NCI-H524 (cell line): ENCODE results near the gene CTU2.
A peak's percentile ranks its signal among the peaks of the same experiment; 100 is the strongest.

Experiments
- DNase-seq, 2 experiments: peaks; one replicate each; lab custom pipeline; 2025; lab: John Stamatoyannopoulos, UW

Gene CTU2

DNA sequence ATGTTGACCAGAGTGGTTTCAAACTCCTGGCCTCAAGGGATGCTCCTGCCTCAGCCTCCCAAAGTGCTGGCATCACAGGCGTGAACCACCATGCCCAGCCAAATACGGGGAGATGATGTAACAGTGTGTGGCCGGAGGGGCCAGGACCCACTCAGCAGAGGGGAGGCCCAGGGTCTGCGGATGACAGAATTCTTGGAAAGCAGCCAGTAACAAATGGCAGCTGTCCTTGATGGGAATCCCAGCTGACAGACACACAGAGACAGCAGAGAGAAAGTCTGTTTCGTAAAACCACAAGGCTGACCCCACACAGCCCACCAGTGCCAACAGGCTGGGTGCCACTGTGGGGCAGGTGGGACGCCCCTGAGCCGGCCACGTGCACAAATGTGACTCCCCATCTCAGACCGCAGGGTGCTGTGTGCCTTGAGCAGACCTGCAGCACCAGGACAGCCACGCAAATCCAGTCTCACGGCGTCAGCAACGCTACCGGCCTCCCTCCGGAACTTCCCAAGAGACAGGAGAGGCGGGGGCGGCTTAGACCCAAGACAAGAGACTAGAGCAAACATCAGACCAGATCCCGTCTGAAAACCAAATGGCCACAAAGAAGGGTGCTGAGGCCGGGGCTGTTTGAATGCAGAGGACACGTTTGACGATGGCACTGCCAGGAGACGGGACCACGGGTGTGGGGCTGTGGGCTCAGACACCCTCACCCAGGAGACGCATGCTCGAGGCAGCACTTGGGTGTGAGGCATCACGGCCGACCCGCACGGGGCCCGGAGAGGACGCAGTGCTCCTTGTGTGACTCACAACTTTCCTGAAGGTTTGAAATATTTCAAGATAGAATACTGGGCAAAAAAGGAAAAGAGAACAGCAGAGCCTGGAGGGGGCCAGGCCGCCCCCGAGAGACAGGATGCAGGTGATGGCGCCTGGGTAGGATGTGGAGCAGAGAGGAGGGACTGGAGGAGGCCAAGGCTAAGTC lies 24.6 kb downstream of the CTU2 start:
- DNase-seq, result peak in 1 of 2 experiments; percentile 25

DNA sequence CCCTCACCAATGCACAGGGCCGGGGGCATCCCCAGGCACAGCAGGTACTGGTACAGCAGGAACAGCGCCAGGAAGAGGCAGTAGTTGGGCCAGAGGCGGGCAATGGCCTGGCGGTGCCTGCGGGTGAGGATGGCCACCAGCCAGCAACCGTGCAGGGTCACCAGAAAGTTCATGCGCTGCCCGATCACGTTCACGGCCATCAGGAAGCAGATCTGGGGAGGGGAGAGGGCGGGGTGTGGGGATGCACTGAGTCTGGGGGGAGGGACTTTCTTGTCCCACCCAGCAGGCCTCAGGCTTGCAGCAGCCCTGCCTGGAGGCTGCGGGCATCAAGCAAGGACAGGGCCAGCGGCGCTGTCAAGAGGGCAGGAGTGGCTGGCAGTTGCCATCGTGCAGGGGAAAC lies 25.4 kb downstream of the CTU2 start:
- no peak for DNase-seq

DNA sequence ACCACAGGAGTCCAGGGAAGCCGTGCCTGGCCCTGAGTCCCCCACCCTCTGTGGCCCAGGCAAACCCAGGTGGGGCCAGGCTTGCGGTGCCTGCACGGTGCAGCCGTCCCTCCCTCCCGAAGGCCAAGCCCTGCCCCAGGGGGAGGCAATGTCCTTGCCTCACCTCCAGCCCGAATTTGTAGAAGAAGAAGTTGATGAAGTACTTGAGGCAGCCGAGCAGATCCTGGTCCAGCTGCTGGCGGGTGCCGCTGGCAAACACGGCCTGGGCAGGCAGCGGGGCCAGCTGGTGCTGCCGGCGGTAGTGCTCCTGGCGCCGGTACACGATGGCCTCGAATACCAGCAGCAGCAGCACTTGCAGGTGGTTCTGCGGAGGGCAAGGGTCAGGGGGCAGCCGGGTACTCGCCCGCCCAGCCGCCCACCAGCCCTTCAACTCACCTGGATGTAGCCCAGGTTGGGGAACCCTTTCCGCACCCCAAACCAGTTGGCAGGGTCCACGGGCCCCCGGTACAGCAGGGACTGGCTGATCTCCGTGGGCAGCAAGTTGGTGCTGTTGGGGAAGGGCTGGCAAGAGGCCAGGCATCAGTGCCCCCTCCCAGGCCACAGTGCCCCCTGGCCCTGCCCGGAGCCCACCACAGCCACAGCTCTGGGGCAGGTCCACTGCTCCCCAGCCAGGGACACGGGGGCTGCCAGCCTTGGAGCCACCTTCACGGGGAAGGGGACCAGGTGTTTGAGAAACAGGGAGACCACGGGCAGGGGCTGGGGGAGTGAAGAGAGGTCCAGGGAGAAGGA lies 26.1 kb downstream of the CTU2 start:
- peak; percentile 46 to 81 for DNase-seq

DNA sequence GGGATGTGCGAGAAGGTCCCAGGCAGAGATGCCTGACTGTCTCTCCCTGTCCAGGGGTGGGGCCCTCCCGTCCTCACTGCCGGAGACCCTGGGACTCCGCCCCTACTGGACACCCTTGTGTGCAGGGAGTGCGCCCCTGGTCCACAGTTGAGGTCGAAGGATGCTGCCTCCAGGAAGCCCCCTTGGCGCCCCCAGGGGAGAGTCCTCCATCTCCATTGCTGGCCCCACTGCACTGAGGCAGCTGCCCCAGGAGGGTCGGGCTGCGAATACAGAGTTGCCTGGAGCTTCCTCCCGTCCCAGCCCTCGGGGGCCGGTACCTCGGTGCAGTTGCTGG lies 26.6 kb downstream of the CTU2 start:
- DNase-seq, result no peak

DNA sequence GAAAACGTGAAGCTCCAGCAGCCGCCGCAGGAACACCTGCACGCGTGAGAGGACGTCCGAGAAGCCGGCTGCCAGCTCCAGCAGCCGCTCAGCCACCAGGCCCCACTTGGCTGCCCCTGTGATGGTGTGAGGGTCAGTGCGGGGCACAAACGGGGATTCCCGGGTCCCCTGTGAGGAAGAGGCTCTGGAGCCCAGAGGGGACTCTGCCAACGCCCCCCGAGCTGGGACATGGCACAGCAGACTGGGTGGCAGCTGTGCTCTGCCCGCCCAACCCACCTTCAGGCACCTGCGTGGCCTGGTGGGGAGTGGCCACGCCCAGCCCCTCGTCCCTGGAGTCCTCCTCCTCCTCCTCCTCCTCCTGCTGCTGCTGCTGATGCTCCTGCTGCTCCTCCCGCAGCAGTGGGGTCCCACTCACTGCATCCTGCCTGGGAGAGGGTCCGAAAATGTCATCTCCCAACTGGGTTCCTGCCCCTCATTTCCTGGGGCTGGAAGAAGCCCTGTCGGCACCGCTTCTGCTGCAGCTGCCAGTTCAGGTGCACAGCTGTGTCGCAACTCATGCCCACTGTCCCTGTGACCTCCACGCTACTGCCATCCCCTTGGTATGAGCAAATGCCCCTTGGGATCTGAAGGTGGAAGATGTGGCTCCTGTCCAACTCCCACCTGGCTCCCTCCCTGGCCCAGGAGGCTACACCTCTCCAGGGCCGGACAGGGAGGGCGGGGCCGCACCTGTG lies 27.5 kb downstream of the CTU2 start:
- no peak for DNase-seq

DNA sequence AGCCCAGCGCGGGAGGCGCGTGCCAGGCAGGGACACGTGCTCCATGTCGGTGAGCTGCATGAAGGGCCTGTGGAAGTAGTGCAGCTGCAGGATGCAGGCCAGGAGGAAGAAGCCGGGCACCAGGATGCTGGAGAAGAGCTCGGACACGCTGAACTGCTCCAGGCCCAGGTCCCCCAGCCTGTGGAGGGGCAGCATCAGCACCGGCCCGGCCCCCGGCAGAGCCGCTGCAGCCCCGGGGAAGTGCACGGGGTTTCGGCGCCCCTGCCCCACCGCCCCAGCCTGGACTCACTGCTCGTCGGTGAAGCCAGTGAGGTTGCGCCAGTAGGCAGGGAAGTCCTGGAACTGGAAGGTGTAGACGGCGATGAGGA lies 28.0 kb downstream of the CTU2 start:
- DNase-seq, result no peak

DNA sequence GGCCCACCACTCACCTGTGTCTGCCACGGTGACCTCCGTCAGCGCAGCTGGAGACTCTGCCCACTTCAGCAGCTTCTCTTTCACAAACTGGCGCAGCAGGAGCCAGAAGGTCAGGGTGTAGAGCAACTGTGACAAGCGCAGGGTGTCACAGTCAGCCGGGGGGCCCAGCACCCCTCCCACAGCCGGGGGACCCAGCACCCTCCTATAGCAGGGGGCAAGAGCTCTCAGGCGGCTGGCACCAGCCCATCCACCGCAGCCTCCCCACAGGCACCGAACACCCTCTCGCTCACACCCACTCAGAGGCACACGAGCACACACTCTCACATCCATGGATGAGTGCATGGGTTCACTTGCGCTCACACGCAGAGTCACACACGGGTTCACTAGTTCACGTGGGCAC lies 28.8 kb downstream of the CTU2 start:
- DNase-seq, result no peak

DNA sequence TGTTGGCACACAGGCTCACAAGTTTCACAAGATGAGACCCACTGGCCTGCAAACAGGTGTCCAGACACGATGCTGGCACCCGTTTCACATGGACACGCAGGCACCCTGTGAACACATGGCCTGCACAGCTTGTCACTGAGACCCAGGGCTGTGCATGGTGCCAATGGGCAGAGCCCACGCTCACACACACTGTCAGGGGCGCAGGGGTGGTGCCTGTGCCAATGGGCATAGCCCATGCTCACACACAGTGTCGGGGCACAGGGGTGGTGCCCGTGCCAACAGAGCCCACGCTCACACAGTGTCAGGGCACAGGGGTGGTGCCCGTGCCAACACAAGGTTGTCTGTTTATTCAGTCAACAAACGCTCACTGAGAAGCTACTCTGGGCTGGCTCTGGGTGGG lies 29.3 kb downstream of the CTU2 start:
- no peak for DNase-seq

DNA sequence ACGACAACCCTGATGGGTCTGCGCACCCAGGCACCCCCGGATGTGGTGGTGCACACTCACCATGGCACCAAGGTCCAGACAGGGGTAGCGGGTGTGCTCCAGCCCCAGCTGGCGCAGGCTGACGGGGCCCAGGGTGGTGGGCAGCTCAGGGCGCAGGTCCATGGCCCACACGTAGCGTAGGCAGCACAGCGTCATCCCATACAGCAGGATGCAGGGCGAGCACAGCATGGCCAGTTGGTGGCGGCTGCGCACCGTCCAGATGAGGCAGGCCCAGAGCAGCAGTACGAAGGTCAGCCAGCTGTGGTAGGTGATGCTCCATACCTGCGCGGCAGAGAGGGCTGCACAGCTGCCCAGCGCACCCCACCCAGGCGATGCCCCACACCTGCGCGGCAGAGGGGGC lies 29.8 kb downstream of the CTU2 start:
- DNase-seq, result no peak

DNA sequence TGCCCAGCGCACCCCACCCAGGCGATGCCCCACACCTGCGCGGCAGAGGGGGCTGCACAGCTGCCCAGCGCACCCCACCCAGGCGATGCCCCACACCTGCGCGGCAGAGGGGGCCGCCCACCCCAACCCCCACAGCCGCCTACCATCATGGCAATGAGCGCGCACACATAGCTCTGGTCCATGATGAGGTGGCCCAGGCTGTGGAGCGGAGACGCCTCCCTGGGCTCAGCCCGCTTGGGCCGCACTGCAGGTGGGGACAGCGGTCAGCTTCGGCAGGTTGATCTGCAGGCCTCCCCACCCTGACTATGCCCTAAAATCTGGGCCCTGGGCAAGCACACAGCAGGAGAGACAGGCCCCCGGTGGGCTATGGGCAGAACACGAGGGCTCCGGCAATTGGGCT lies 30.2 kb downstream of the CTU2 start:
- DNase-seq, result no peak

DNA sequence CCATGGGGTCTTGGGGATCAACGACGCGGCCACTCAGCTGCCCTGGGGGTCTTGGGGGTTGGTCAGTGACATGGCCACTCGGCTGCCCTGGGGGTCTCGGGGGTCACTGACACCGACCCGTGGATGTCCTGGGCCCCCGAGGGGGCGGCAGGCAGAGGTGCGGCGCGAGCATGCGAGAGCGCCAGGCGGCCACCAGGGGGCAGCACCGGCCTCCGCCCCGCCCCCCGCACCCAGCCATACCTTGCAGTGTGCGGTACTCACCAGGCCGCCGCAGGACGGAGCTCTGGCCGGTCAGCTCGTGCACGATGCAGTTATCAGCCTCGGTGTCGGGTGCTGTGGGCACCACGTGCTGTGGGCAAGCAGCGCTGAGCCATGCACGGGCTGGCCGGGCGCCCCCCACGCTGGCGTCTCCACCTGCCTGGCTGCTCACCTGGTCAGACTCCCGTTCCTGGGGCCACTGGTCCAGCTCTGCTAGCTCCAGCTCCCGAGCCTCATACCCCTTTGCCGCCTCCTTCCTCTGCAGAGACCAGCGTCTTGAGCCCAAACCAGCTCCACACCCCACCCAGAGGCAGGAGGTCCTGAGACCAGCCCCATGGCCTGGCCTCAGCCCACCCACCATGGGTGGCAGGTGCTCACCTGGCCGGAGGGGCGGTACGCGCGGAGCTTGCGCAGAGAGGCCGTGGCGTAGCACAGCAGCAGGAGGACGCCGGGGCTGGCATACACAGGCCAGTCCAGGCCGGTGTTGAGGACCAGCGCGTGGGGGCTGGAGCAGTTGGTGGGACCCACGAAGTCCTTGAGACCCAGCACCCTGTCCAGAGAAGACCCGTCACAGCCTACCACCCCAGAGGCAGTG lies 31.2 kb downstream of the CTU2 start:
- DNase-seq, result peak; percentile 55 to 78

DNA sequence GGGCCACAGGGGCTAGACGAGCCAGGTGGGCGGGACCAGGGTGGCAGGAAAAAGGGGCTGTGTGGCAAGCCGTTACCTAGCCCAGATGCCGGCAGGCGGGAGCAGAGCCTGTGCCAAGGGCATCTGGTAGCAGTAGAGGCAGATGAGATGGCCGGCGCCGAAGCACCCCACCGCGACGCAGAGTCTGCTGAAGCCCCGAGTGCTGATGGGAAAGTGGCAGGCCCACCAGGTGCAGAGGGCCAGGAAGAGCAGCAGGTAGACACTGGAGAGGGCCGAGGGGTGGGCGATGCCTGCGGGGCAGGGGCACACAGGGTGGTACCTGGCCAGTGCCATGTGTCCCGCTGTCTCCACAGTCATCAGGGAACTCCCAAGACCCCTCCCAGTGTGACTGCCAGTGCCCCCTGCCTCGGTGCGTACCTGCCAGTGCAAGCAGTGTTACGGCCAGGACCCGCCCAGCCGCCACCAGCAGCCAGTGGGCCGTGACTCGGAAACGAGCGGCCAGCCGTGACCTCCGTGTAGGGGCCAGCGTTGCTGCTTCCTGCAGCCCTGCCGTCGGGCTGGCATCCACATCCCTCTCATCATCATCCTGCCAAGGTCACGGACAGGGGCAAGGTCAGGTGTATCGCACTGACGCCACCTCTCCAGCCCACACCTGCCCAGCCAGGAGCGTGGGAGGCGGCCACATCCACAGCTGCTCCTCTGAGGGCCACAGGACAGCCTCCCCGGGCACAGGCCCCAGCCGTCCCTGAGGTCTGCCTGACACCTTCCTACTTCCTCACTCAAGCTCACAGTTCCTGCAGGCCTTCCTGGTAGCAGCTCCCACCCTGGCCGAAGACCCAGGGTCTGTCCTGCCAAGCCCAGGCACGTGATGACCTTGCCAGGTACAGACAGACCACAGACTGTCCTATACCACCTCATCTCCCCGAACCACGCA lies 32.1 kb downstream of the CTU2 start:
- DNase-seq, result no peak

DNA sequence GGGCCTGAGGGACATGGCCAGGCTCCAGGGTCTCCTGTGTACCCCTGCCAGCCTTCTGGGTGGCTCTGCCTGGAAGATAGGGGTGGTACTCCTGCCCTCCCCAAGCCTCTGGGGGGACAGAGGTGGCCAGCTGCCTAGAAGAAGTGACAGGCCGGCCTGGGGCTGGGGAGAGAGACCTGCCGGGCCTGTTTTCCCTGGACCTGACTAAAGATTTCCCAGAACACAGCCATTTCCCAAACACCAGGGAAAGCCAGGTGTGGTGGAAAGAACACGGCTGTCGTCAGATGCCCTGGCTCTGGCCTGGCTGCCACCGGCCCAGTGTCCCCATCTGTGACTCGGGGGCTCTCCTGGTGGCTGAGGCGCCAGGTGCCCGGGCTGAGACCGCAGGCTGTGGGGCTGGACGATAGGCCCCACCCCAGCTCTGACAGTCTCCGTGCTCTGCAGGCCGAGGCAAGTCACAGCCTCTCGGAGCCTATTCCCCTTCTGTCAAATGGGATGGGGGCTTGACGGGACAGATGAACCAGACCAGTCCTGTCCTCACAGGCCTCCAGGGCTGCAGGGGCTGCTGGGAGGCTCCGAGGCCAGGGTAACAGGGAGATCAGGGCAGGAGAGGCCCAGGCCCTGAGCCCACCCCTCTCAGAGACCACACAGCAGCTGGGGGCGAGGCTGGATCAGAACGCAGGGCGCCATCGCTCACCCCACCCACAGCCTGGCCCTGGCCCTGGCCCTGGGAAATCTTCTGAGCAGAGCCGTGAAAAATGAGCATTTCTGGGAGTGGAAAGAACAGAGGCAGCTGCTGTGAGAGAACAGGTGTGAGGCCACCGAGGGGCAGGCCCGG lies 33.1 kb downstream of the CTU2 start:
- no peak for DNase-seq

DNA sequence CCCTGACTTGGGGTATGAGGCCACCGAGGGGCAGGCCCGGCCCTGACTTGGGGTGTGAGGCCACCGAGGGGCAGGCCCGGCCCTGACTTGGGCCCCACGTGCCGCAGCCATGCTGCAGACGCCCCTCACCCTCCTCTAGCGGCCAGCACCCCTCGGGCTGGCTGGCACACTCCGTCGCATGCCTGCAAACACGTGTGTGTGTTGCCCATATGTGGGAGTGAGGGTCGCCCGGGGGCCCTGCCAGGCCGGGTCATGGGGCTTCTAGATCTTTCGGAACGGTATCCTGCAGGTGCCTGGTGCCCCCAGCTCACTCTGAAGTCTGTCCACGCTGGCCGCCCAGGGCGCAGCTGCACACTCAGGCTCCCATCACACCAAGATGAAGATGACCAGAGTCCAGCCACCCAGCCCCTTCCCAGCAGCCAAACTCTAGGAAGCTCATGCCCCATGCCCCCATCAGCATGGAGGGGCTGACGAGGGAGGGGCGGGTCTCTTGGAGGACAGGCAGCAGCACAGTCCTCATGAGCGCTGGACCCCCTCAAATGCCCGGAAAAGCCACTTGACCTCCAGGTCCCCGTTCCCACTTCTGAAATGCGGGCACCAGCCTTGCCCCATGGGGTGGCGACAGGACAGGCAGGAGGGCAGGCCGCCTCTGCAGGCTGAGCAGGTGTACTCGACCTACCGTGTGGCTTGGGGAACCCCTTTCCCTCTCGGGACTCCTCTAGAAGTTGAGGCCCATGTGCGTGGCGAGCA lies 33.8 kb downstream of the CTU2 start:
- no peak for DNase-seq

DNA sequence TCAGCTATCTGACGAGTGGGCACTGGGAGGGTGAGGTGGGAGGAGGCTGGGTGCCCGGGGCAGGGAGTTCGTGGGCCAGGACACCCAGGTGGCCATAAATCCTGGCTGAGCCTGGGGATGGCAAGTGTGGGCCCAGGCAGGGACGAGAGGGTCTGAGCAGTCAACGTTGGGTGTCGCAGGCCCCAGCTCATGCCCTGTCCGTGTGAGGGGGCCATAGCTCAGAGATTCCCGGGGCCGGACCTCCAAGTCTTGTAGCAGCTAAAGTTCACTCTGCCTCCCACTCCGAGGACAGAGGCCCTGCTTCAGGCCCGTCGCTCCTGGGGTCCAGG lies 34.4 kb downstream of the CTU2 start:
- DNase-seq, result no peak

DNA sequence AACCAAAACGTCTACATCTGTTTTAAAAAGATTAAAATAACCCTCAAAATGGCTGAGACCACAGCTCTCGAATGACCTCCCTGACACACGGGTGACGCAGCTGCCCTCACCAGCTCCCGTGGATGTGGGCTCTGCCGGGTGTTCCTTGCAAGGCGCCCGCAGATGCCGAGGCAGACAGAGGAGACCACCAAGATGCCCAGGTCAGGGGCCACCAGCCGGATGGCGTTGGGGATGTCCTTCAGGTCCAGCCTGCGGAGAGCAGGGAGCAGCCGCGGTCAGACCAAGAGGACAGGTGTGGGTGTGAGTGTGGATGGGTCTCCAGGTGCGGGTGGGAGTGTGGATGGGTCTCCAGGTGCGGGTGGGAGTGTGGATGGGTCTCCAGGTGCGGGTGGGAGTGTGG lies 35.1 kb downstream of the CTU2 start:
- no peak for DNase-seq

DNA sequence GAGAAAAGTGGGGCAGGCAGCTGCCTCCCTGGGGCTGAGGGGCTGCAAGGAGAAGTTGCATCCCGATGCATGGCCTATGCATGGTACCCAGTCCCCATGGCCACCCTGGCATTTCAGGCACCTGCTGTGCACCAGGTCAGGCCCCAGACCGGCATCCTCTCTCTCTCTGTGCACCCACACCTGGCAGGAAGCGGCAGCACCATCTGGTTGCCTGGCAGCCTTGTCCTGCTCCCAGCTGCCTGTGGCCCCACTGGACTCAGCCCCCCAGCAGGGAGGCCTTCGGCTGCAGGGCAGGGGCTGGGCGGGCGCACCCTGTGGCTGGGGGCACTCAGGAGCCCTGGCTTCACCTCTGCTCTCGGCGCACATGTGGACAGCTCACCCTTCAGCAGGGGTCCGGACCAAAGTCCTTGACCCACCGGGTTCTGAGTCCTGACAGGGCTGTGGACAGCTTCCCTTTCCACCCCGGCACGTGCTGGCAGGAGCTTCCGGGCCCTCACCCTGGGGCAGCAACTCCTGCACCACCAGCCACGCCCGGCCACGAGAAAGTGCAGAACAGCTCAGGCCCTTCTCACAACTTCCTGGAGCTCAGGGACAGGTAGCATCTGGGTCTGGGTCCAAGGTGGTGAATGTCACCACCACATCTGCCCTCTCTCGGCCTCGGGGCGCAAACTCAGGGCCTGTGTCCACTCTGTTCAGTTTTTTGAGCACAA lies 36.7 kb downstream of the CTU2 start:
- DNase-seq, result no peak
